GM21717 (cell line): ENCODE data around the gene NEFH.
"Not testable (repeated sequence)": the region's sequence is repeated elsewhere in the genome, so short reads cannot be mapped to it uniquely, and the experiment has no call there.

Source experiments
- ATAC-seq: cut with Tn5 transposase; IDR thresholded peaks from one replicate; pipeline ENCODE4 v1.9.1; 2021; ENCODE audit warnings: mild to moderate bottlenecking, moderate library complexity; ENCODE audit not compliant: unreplicated experiment

Gene NEFH, protein sequence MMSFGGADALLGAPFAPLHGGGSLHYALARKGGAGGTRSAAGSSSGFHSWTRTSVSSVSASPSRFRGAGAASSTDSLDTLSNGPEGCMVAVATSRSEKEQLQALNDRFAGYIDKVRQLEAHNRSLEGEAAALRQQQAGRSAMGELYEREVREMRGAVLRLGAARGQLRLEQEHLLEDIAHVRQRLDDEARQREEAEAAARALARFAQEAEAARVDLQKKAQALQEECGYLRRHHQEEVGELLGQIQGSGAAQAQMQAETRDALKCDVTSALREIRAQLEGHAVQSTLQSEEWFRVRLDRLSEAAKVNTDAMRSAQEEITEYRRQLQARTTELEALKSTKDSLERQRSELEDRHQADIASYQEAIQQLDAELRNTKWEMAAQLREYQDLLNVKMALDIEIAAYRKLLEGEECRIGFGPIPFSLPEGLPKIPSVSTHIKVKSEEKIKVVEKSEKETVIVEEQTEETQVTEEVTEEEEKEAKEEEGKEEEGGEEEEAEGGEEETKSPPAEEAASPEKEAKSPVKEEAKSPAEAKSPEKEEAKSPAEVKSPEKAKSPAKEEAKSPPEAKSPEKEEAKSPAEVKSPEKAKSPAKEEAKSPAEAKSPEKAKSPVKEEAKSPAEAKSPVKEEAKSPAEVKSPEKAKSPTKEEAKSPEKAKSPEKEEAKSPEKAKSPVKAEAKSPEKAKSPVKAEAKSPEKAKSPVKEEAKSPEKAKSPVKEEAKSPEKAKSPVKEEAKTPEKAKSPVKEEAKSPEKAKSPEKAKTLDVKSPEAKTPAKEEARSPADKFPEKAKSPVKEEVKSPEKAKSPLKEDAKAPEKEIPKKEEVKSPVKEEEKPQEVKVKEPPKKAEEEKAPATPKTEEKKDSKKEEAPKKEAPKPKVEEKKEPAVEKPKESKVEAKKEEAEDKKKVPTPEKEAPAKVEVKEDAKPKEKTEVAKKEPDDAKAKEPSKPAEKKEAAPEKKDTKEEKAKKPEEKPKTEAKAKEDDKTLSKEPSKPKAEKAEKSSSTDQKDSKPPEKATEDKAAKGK

DNA sequence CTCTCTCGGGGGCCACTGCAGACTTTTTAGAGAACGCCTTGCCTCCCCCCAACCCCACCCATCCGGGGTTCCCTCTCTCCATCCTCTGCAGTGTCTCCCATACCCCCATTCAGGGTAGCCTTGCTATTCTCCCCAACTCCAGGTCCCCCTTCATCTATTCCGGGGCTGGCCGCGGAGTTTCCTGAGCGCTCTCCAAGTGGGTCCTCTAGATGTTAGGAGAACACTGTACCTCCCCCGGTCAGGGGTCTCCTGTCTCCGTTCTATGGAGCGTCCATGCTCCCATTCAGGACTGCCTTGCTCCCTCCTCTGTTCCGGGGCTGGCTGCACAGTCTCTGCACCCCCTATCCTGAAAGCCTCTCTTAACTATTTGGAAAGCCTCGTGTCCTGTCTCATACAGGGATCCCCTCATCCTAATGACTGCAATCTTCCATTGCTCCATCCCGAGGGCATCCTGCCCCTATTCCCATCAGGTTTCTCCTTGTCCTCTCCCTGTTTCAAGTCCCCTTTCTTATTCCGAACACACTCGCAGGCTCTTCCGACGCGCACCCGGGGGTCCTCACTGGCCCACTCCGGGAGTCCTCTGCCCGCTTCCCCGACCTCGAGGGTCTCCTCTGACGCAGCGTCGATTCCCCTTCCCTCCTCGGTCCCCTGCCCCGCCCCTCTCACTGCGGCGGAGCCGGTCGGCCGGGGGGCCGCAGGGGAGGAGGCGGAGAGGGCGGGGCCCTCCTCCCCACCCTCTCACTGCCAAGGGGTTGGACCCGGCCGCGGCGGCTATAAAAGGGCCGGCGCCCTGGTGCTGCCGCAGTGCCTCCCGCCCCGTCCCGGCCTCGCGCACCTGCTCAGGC lies at the start of gene NEFH:
NEFH (plus strand) TSS at position 802 of the 845 bp plus-strand sequence. CDS start 45 bp downstream, outside the sequence.
- ATAC-seq: no peak

- ATAC-seq: no peak
Observed at GRCh38 chr22:29431986-29432385, 48.0 kb upstream of the NEFH start.

- no peak for ATAC-seq
Observed at GRCh38 chr22:29433856-29434255, 46.2 kb upstream of the NEFH start.

DNA sequence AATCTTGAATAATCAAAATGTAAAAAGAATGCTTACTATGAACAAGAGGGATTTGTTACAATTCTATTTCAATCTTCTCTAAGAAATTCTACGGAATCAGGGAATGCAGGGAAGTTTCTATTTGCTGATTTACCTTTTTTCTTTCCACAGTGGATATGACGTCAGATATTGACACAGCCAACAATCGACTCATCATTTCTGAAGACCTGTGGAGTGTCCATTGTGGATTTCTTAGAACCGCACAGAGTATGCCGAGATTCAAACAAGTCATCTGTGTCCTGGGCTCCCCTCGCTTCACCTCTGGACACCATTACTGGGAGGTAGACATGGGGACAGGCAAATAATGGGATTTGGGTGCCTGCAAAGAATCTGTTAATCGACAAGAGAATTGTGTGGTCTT lies 45.7 kb upstream of the NEFH start:
- ATAC-seq: no peak

GRCh38 chr22:29435236-29436136 lies 44.5 kb upstream of the NEFH start:
- ATAC-seq: no peak

DNA sequence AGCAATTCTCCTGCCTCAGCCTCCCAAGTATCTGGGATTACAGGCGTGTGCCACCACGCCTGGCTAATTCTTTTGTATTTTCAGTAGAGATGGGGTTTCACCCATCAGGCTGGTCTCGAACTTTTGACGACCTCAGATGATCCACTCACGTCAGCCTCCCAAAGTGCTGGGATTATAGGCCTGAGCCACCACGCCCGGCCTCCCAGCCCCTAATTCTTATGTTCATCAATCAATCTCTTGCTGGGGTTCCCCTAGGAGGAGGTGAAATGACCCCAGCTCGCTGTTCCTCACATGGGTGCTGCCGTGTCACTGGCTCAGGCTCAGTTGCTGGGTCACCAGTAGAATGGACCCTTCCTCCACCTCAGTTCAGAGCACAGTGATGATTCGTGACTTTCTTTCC lies 41.7 kb upstream of the NEFH start, which contains the start of gene RFPL1:
RFPL1 (plus strand) TSS at position 301 of the 400 bp plus-strand sequence.
- ATAC-seq: not testable (repeated sequence)

- no peak for ATAC-seq
Observed at GRCh38 chr22:29442976-29443375, 37.0 kb upstream of the NEFH start.

GRCh38 chr22:29443452-29443851 lies 36.6 kb upstream of the NEFH start:
- no peak for ATAC-seq

DNA sequence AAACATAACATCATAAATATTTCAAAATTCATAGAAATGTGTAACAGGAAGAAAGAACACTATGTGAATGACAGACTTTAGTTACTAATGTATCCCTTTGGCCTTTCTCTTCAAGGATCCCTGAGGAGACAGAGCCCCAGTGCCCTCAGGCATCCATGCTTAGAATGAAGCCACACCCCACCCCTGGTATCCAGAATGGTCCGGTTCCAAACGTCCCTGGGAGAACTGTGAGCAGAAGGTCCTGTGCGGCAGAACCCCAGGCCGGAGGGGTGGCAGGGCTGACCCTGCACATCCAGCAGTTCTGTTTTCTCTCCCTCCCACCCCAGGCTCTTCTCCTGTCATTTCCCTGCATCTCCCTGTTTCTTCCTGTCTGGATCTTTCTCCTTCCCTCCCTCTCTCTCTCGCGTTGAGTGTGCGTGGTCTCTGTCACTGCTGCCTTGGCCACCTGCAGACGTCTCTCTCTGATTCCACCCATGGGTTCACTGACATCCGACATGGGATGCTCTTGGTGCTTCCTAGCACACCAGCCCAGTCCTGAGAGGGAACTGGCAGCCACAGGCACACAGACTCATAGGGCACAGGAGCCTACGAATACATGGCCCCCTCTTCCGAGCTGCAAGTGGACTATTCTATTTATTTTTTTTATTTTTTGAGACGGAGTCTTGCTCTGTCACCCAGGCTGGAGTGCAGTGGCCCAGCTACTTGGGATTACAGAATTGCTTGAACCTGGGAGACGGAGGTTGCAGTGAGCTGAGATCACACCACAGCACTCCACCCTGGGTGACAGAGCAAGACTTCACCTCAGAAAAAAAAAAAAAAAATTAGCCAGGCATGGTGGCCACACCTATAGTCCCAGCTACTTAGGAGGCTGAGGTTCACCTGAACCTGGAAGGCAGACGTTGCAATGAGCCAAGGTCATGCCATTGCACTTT lies 35.9 kb upstream of the NEFH start:
- no peak for ATAC-seq

DNA sequence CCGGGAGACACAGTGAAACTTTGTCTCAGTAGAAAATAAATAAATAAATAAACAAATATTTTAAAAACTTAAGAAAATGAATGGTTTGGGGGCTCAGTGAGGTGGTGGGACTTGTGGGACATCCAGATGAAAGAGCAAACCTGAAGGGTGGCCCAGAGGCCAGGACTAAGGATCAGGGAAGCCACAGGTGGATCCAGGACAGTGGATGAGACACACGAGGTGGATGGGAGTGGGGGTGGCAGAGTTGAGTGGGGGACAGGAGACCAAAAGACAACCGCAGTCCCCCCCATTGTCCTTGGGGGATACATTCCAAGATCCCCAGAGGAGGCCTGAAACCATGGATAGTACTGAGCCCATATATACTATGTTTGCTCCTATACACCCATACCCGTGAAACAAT lies 34.5 kb upstream of the NEFH start:
- ATAC-seq: no peak

DNA sequence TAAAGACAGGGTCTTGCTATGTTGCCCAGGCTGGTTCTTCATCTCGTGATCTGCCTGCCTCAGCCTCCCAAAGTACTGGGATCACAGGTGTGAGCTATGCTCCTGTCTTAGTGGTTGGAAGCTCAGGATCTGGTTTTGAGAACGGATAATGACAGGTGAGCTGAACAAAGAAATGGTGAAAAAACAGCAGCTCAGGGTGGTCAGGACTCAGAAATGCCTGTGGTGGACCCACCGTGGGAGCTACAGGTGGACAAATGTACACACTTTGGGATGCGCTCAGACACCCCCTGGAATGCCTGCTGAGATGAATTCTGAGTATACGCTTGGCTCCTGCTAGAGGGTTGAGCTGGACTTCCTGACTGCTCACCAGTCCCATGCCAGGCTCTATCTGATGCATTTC lies 32.1 kb upstream of the NEFH start:
- no peak for ATAC-seq

DNA sequence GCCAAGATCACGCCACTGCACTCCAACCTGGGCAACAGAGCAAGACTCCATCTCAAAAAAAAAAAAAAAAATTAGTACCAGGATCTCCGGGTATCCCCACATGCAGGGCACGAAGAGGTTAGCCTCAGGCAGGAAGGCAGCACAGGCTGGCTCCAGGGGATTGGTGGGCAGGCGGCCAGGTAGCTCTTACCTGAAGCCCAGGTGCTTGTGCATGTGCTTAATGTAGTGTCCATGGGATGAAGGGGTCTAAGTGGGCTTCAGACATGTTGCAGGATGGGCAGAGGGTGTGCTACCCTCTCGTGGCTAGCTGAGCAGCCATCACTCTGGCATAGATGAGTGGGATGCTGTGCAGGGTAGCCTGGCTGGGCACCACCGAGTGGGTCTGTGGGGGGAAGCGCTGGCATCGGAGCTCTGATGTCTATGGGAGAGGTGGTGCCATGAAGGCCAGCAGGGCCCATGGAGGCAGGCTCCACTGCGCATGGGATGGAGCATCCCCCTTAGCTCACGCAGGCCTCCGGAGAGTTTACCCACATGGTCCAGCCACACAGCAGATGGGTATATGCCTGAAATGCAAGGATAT lies 30.6 kb upstream of the NEFH start:
- ATAC-seq: no peak

- no peak for ATAC-seq
Observed at GRCh38 chr22:29450222-29450621, 29.8 kb upstream of the NEFH start.

DNA sequence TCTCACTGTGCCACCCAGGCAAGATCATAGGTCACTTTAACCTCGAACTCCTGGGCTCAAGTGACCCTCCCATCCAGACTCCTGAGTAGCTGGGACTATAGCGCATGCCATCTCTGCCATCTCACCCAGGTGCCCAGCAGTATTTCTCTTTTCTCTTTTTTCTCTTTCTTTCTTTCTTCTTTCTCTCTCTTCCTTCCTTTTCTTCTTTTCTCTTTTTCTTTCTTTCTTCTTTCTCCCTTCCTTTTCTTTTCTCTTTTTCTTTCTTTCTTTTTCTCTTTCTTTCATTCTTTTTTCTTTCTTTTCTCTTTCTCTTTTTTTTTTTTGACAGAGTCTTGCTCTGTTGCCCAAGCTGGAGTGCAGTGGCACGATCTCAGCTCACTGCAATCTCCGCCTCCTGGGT lies 28.2 kb upstream of the NEFH start:
- ATAC-seq: no peak

GRCh38 chr22:29454276-29454675 lies 25.7 kb upstream of the NEFH start:
- no peak for ATAC-seq

- ATAC-seq: no peak
Observed at GRCh38 chr22:29456211-29456671, 23.8 kb upstream of the NEFH start.

GRCh38 chr22:29457730-29458129 lies 22.3 kb upstream of the NEFH start:
- ATAC-seq: no peak

DNA sequence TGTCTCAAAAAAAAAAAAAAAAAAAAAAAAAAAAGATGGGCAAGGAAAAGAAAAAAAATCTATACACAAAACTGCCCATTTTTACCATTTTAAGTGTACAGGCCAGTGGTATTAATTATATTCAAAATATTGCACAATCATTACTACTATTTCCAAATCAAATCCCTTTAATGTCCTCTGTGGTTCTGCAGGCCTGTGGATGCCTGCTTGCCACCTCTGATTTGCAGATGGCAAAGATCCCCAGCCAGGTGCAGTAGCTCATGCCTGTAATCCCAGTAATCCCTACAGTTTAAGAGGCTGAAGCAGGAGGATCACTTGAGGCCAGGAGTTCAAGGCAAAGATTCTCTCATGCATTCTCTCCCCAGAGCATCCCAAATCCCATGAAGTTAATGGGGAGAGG lies 21.5 kb upstream of the NEFH start:
- no peak for ATAC-seq
